GM20431 (cell line): ENCODE data around the gene LRRC7.

ENCODE experiments used
- in situ Hi-C: fragments of 300-500 bp; cut with MseI, MboI; formaldehyde crosslinking; loops from one replicate; pipeline ENCODE4 v1.15.0; 2020; ENCODE audit warnings: low sequenced_read_pairs; ENCODE audit not compliant: unreplicated experiment

The LRRC7 gene

GRCh38 chr1:69585666-69586065 lies 17.9 kb downstream of the LRRC7 start:
- in situ Hi-C loops = no loop called here

- in situ Hi-C loops = no loop called here
These were observed 19.7 kb downstream of the LRRC7 start for GRCh38 chr1:69587391-69587790.

GRCh38 chr1:69589799-69590198 lies 22.1 kb downstream of the LRRC7 start:
- in situ Hi-C loops = no loop called here

- in situ Hi-C loops = no loop called here
These were observed 24.6 kb downstream of the LRRC7 start for GRCh38 chr1:69592341-69592740.

GRCh38 chr1:69595486-69595885 lies 27.8 kb downstream of the LRRC7 start:
- in situ Hi-C loops = no loop called here

- in situ Hi-C loops = no loop called here
These were observed 43.6 kb downstream of the LRRC7 start for GRCh38 chr1:69611316-69611715.

GRCh38 chr1:69613414-69613813 lies 45.7 kb downstream of the LRRC7 start:
- in situ Hi-C loops = no loop called here

GRCh38 chr1:69638673-69639072 lies 71.0 kb downstream of the LRRC7 start:
- in situ Hi-C loops = no loop called here

GRCh38 chr1:69639159-69639558 lies 71.4 kb downstream of the LRRC7 start:
- in situ Hi-C loops = no loop called here

GRCh38 chr1:69643266-69643665 lies 75.5 kb downstream of the LRRC7 start:
- in situ Hi-C loops = no loop called here

GRCh38 chr1:69645477-69645876 lies 77.8 kb downstream of the LRRC7 start:
- in situ Hi-C loops = no loop called here

GRCh38 chr1:69648486-69648885 lies 80.8 kb downstream of the LRRC7 start:
- in situ Hi-C loops = no loop called here

GRCh38 chr1:69649383-69649990 lies 81.8 kb downstream of the LRRC7 start:
- in situ Hi-C loops = no loop called here

- in situ Hi-C loops = no loop called here
These were observed 83.1 kb downstream of the LRRC7 start for GRCh38 chr1:69650779-69651178.

GRCh38 chr1:69651656-69652055 lies 83.9 kb downstream of the LRRC7 start:
- in situ Hi-C loops = no loop called here

- in situ Hi-C loops = no loop called here
These were observed 90.2 kb downstream of the LRRC7 start for GRCh38 chr1:69657971-69658370.

- in situ Hi-C loops = no loop called here
These were observed 94.0 kb downstream of the LRRC7 start for GRCh38 chr1:69661686-69662085.

- in situ Hi-C loops = no loop called here
These were observed 94.6 kb downstream of the LRRC7 start for GRCh38 chr1:69662321-69662720.

- in situ Hi-C loops = no loop called here
These were observed 103.8 kb downstream of the LRRC7 start for GRCh38 chr1:69671363-69672010.

GRCh38 chr1:69673321-69673720 lies 105.6 kb downstream of the LRRC7 start:
- in situ Hi-C loops = no loop called here

- in situ Hi-C loops = no loop called here
These were observed 112.2 kb downstream of the LRRC7 start for GRCh38 chr1:69679965-69680364.

GRCh38 chr1:69686367-69686984 lies 118.8 kb downstream of the LRRC7 start:
- in situ Hi-C loops = no loop called here
